Fibroblast of lung (primary cell): Measurements from ENCODE around the gene FAM117A.

Experiments used
- EZH2 ChIP-seq: IDR thresholded peaks from 2 replicates; pipeline ENCODE4 v1.5.1; 2012; ENCODE audit warnings: low read length, control low read depth, mild to moderate bottlenecking; ENCODE audit errors: missing control alignments
- TF ChIP-seq, protein P1 (sequence below), 2 donors: IDR thresholded peaks in 1 of 2; conservative IDR thresholded peaks in 1 of 2; 1 replicate in 1 of 2; 2 replicates in 1 of 2; pipeline ENCODE4 v1.5.1; 2011 to 2012; ENCODE audit warnings: low read length in 2 of 2, control low read depth in 1 of 2, inconsistent platforms in 1 of 2, low read depth in 1 of 2, mild to moderate bottlenecking in 1 of 2

DNA sequence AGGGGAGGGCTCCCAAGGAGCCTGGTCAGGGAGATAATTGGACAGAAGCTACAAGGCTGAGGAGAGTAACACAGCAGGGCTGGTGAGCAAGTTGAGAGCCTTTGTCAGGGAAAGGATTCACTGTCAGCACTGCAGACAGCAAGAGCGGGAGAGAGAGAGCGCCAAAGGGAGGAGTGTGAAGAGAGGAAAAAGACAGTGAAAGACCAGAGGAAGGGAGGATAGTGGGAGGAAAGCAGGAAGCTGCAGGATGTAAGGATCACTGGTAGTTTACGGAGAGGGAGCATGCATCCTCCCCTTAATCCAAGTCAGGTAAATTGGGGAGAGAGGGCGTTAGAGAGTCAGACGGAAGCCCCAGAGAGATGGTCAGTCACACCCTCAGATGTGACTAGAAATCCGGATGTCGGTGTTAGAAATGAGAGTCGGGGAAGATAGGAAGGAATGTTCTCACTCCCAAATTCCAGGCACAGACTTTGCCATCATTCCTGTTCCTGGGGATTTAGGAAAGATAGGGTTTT is 72.2 kb downstream of the FAM117A start:
- TF ChIP-seq, protein P1, sequence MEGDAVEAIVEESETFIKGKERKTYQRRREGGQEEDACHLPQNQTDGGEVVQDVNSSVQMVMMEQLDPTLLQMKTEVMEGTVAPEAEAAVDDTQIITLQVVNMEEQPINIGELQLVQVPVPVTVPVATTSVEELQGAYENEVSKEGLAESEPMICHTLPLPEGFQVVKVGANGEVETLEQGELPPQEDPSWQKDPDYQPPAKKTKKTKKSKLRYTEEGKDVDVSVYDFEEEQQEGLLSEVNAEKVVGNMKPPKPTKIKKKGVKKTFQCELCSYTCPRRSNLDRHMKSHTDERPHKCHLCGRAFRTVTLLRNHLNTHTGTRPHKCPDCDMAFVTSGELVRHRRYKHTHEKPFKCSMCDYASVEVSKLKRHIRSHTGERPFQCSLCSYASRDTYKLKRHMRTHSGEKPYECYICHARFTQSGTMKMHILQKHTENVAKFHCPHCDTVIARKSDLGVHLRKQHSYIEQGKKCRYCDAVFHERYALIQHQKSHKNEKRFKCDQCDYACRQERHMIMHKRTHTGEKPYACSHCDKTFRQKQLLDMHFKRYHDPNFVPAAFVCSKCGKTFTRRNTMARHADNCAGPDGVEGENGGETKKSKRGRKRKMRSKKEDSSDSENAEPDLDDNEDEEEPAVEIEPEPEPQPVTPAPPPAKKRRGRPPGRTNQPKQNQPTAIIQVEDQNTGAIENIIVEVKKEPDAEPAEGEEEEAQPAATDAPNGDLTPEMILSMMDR (conservative IDR thresholded peaks at IDR 0.05 in 1 of 2, IDR thresholded peaks at IDR 0.05 in 1 of 2; ENCODE audit: low read depth in 1 of 2, low read length in 2 of 2), result no peak
- TF ChIP-seq EZH2, result no peak
